NCI-H526 treated with DMSO at 0.1 percent for 48 hours (cell line): ENCODE data around the gene SELPLG.
"Not testable (repeated sequence)": the region's sequence is repeated elsewhere in the genome, so short reads cannot be mapped to it uniquely, and the experiment has no call there.

ENCODE experiments used
- DNase-seq: peaks from one replicate; lab custom pipeline; 2025; lab: John Stamatoyannopoulos, UW

The SELPLG gene

GRCh38 chr12:108589840-108590229 lies 43.9 kb downstream of the SELPLG start:
- no peak for DNase-seq

GRCh38 chr12:108589028-108589839 lies 44.5 kb downstream of the SELPLG start:
- DNase-seq: no peak

- DNase-seq: no peak
Observed at GRCh38 chr12:108587826-108588225, 45.9 kb downstream of the SELPLG start.

- no peak for DNase-seq
Observed at GRCh38 chr12:108586306-108586705, 47.4 kb downstream of the SELPLG start.

- no peak for DNase-seq
Observed at GRCh38 chr12:108585864-108586263, 47.8 kb downstream of the SELPLG start.

- DNase-seq: no peak
Observed at GRCh38 chr12:108584456-108585065, 49.1 kb downstream of the SELPLG start.

GRCh38 chr12:108583991-108584390 lies 49.7 kb downstream of the SELPLG start:
- no peak for DNase-seq

GRCh38 chr12:108582978-108583770 lies 50.5 kb downstream of the SELPLG start:
- DNase-seq: no peak

GRCh38 chr12:108582509-108582908 lies 51.2 kb downstream of the SELPLG start:
- no peak for DNase-seq

GRCh38 chr12:108581311-108582227 lies 52.1 kb downstream of the SELPLG start:
- no peak for DNase-seq

- no peak for DNase-seq
Observed at GRCh38 chr12:108580531-108580930, 53.2 kb downstream of the SELPLG start.

- DNase-seq: no peak
Observed at GRCh38 chr12:108578813-108579212, 54.9 kb downstream of the SELPLG start.

- no peak for DNase-seq
Observed at GRCh38 chr12:108578264-108578663, 55.4 kb downstream of the SELPLG start.

GRCh38 chr12:108577458-108577857 lies 56.2 kb downstream of the SELPLG start:
- DNase-seq: no peak

GRCh38 chr12:108576660-108577234 lies 56.9 kb downstream of the SELPLG start:
- no peak for DNase-seq

- no peak for DNase-seq
Observed at GRCh38 chr12:108575199-108575912, 58.3 kb downstream of the SELPLG start.

GRCh38 chr12:108574276-108574675 lies 59.4 kb downstream of the SELPLG start:
- DNase-seq: not testable (repeated sequence)

- no peak for DNase-seq
Observed at GRCh38 chr12:108573317-108573716, 60.4 kb downstream of the SELPLG start.

GRCh38 chr12:108572166-108572790 lies 61.4 kb downstream of the SELPLG start:
- no peak for DNase-seq
